Esophagus squamous epithelium (tissue), 4 donors: ENCODE measurements around the gene DTX4.

Source experiments
- POLR2A ChIP-seq, 4 donors: fragments of 450-650 bp; IDR thresholded peaks; one replicate each; pipeline ENCODE4 v1.6.1; 2017; ENCODE audit warnings: antibody characterized with exemption in 4 of 4, mild to moderate bottlenecking in 4 of 4, moderate library complexity in 3 of 4
- TF ChIP-seq, protein P1 (sequence below), 6 experiments: fragments of 450-650 bp in 4 of 6; fragments of 200-600 bp in 2 of 6; sonication (generic) in 2 of 6; IDR thresholded peaks; one replicate each; pipeline ENCODE4 v1.5.1; 2016 to 2019; ENCODE audit warnings: antibody characterized with exemption in 6 of 6, mild to moderate bottlenecking in 4 of 6, moderate library complexity in 4 of 6

- TF ChIP-seq, protein P1, sequence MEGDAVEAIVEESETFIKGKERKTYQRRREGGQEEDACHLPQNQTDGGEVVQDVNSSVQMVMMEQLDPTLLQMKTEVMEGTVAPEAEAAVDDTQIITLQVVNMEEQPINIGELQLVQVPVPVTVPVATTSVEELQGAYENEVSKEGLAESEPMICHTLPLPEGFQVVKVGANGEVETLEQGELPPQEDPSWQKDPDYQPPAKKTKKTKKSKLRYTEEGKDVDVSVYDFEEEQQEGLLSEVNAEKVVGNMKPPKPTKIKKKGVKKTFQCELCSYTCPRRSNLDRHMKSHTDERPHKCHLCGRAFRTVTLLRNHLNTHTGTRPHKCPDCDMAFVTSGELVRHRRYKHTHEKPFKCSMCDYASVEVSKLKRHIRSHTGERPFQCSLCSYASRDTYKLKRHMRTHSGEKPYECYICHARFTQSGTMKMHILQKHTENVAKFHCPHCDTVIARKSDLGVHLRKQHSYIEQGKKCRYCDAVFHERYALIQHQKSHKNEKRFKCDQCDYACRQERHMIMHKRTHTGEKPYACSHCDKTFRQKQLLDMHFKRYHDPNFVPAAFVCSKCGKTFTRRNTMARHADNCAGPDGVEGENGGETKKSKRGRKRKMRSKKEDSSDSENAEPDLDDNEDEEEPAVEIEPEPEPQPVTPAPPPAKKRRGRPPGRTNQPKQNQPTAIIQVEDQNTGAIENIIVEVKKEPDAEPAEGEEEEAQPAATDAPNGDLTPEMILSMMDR (IDR thresholded peaks at IDR 0.05) = no peak
- no peak for TF ChIP-seq POLR2A (IDR thresholded peaks at IDR 0.05)
Measured at GRCh38 chr11:59174664-59175033, 2.7 kb downstream of the DTX4 start.
